ENCODE measurements around the gene GLP2R.

DNA sequence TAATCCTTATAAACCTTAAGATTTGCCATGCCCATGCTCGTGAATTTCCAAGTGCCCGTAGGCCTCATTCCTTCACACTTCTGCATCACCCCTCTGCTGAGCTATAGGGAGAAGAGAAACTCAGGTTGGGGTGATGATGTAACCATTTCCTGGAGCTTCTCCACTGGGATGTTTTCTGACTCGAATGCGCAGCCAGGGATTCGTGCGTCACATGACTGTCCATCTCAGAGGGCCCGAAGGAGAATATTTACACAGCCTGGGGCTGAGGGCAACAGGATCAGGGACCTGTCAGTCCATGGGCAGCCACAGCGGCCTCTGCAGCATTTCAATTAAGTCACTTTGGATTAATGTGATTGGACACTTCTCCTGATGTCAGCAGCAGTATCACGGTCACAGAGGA lies 12.6 kb upstream of the GLP2R start:
- no peak for TF ChIP-seq CTCF (IDR thresholded peaks at IDR 0.05; ENCODE audit: low read depth, low read length)
- TF ChIP-seq POLR2A (IDR thresholded peaks at IDR 0.05; ENCODE audit: extremely low read depth, insufficient read length) = no peak

Data from NB4 (cell line).